ENCODE measurements around the gene ANKRD65. TPM values are rescaled to one million over a fixed set of nuclear protein-coding genes. Genes with fewer than 3 reads are reported as not detected.
"Not testable (repeated sequence)": the region's sequence is repeated elsewhere in the genome, so short reads cannot be mapped to it uniquely, and the experiment has no call there.

ANKRD65 gene
- total RNA-seq, 1 donor from 2014 or later, result 3.2 TPM

DNA sequence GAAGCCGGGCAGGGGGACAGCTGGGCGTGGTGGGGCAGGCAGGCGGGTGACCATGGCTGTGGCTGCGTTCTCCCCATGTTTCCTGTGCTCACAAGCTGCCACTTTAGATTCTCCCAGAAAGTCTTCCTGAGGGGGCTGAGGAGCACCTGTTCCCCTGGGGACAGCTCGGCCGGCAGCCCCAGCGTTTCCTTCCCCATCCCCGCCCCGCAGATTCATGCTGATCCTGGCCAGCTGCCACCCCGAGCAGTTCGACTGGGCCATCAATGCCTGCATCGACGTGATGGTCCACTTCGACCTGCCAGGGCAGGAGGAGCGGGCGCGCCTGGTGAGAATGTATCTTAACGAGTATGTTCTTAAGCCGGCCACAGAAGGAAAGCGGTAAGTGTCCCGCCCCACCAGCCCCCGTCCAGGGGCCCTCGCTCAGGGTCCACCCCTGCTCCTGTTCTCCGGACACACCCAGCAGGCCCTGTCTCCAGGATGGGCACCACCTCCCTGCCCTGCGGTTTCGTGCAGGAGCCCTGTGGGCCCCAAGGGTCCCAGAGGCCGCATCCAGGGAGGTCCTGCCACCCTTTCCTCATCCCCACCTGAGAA lies 39.6 kb upstream of the ANKRD65 start:
- TF ChIP-seq, protein P1, sequence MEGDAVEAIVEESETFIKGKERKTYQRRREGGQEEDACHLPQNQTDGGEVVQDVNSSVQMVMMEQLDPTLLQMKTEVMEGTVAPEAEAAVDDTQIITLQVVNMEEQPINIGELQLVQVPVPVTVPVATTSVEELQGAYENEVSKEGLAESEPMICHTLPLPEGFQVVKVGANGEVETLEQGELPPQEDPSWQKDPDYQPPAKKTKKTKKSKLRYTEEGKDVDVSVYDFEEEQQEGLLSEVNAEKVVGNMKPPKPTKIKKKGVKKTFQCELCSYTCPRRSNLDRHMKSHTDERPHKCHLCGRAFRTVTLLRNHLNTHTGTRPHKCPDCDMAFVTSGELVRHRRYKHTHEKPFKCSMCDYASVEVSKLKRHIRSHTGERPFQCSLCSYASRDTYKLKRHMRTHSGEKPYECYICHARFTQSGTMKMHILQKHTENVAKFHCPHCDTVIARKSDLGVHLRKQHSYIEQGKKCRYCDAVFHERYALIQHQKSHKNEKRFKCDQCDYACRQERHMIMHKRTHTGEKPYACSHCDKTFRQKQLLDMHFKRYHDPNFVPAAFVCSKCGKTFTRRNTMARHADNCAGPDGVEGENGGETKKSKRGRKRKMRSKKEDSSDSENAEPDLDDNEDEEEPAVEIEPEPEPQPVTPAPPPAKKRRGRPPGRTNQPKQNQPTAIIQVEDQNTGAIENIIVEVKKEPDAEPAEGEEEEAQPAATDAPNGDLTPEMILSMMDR (IDR thresholded peaks at IDR 0.05), result no peak
- TF ChIP-seq POLR2AphosphoS5 (IDR thresholded peaks at IDR 0.05; ENCODE audit: insufficient read depth in 1 of 2, low read depth in 1 of 2), result no peak
- Histone ChIP-seq H3K36me3 (no peaks in the 10 kb centered on the region), H3K4me3 (no peak overlapping the region), H3K27ac (no peak overlapping the region), H3K27me3 (no peaks in the 10 kb centered on the region), H3K4me1 (no peaks in the 10 kb centered on the region), H3K9me3 (no peaks in the 10 kb centered on the region)
- intact Hi-C loops (cut with DNase I), result no loop called here
- no peak for DNase-seq (ENCODE audit: extremely low spot score in 2 of 2)

DNA sequence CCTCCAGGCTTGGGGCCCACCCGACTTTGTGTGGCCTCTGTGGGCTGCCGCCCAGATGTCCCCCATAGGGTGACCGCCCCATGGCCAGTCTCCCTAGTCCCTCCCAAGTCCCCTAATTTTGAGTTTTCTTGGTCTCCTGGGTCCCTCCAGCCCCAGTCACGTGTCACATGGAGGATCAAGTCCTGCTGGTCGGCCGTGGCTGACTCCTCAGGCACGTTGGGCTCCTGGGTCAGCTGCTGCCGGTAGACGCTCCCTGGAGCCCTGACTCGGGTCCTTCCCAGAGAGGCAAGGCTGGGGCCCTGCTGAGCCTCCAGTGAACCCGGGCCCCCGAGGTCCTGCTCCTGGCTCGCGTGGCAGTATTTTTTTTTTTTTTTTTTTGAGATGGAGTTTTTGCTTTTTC lies 38.6 kb upstream of the ANKRD65 start:
- intact Hi-C loops (cut with DNase I), result not testable (repeated sequence)

DNA sequence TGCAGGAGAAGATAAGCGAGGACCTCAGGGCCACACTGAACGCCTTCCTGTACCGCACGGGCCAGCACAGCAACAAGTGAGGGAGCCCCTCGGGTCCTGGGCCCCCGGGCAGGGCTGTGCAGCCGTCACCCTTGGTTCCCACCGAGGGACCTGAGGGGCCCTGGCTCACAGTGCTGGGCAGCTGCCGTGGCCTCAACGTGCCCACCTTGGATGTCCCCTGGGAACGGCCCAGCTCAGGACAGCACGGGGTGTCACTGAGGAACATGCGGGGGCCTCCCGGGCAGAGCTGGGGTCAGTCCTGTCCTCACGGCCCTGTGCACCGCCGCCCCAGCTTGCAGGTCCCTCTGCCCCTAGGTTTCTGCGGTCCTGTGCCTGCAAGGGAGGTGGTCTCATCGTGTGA lies 38.1 kb upstream of the ANKRD65 start:
- DNase-seq (ENCODE audit: extremely low spot score in 2 of 2); H3K4me1 ChIP-seq; intact Hi-C loops (cut with DNase I): not testable (repeated sequence)

More for the DNA sequence above, 38.6 kb upstream of the ANKRD65 start:
- not testable (repeated sequence) for H3K9me3 ChIP-seq; H3K4me1 ChIP-seq; DNase-seq (ENCODE audit: extremely low spot score in 2 of 2); H3K27me3 ChIP-seq; H3K36me3 ChIP-seq; H3K27ac ChIP-seq; H3K4me3 ChIP-seq

DNA sequence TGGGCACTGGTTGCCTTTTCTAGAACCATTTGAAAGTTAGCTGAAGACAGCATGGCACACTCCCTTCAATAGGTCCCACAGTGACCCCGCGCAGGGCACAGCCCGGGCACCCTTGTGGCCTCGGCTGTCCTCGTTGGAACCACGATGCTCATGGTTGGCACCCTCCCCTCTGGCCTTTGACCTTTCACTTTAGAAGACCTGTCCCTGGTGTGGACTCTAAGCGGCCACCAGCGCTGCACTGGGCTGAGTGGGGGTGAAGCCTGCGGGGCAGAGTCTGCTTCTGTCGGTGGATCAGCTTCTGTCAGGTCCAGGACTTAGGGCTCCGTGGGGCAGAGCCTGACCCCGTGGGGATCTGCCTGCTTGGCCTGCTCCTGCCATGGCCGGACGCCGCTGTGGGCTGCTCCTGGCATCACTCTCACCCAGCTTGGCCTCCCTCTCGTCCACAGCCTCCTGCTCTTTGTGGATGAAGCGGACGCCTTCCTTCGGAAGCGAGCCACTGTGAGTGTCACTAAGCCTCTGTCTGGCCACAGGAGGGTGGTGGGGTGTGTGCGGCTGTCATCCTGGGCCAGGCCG lies 35.7 kb upstream of the ANKRD65 start:
- DNase-seq (ENCODE audit: extremely low spot score in 2 of 2); H3K36me3 ChIP-seq; intact Hi-C loops (cut with DNase I); H3K4me1 ChIP-seq; H3K4me3 ChIP-seq; H3K27me3 ChIP-seq; H3K9me3 ChIP-seq; H3K27ac ChIP-seq: not testable (repeated sequence)

More for the DNA sequence above, 38.1 kb upstream of the ANKRD65 start:
- H3K4me3 ChIP-seq, H3K36me3 ChIP-seq, H3K9me3 ChIP-seq, H3K27me3 ChIP-seq, H3K27ac ChIP-seq: not testable (repeated sequence)

DNA sequence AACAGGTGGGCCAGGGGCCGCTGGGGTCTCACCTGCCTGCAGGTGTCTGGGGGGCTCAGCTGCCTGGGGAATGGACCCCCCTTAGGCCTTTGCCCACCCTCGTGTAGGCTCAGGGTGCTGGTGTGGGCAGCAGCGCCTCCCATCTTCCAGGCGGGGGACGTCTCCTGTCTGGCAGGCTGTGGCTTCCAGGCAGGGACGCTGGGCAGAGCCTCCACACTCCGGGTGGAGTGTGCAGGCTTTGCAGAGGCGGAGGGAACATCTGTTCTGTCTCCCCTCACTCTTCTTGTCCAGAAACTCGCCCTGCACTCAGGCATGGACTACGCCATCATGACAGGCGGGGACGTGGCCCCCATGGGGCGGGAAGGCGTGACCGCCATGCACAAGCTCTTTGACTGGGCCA lies 34.9 kb upstream of the ANKRD65 start:
- intact Hi-C loops (cut with DNase I); H3K27ac ChIP-seq; H3K4me1 ChIP-seq; DNase-seq (ENCODE audit: extremely low spot score in 2 of 2); H3K4me3 ChIP-seq; H3K9me3 ChIP-seq; H3K27me3 ChIP-seq; H3K36me3 ChIP-seq: not testable (repeated sequence)

DNA sequence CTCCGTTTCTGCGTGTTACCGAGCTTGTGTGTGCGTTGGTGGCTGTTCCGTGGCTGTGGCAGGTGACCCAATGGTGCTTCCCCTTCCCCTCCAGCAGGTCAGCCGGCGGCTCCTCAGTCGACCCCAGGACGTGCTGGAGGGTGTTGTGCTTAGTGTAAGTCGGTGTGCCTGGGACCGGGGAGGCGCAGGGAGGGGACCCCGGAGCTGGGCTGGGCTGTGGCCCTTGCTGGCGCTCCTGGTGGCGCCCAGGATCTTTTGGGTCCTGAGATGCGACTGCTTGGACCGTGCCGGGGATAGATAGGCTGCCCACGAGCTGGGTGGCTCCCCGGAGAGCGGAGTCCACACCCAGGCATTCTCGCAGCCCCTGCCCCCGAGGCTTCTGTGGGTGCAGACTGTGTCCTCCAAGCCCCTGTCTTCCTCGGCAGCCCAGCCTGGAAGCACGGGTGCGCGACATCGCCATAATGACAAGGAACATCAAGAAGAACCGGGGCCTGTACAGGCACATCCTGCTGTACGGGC lies 34.3 kb upstream of the ANKRD65 start:
- no peak for DNase-seq (ENCODE audit: extremely low spot score in 2 of 2)
- Histone ChIP-seq H3K9me3 (no peaks in the 10 kb centered on the region), H3K4me1 (no peaks in the 10 kb centered on the region), H3K4me3 (no peak overlapping the region), H3K36me3 (no peaks in the 10 kb centered on the region), H3K27ac (no peak overlapping the region), H3K27me3 (no peaks in the 10 kb centered on the region)
- TF ChIP-seq, protein P1 (IDR thresholded peaks at IDR 0.05), result no peak
- TF ChIP-seq POLR2AphosphoS5 (IDR thresholded peaks at IDR 0.05; ENCODE audit: insufficient read depth in 1 of 2, low read depth in 1 of 2) (no peak), POLR2A (IDR thresholded peaks at IDR 0.05) (no peak)
- intact Hi-C loops (cut with DNase I), result no loop called here

DNA sequence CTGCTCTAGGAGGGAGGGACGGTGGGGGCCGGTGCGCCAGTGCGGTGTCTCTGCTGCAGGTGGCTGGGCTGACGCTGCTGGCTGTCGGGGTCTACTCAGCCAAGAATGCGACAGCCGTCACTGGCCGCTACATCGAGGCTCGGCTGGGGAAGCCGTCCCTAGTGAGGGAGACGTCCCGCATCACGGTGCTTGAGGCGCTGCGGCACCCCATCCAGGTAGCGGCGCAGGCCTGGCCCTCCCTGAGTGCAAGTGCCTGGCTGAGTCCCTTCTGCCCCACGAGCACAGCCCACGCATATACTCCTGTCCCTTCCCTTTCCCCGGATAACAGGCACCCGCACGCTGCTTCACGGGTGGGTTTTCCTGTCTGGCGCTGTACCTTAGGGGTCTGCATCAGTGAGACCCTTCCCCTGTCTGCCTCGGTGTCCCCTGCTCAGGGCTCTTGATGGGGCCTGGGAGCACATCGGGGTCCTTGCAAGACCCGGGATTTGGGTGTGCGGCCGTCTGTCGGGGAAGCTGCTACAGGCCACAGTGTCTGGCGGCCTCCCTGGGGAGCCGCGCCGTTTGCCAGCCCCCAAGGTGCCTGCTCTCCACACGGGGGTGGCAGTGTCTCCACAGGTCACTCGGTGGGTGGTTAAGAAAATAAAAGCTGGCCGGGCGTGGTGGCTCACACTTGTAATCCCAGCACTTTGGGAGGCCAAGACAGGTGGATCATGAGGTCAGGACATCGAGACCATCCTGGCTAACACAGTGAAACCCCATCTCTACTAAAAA lies 33.4 kb upstream of the ANKRD65 start:
- H3K4me1 ChIP-seq; H3K9me3 ChIP-seq; H3K4me3 ChIP-seq; H3K27ac ChIP-seq; DNase-seq (ENCODE audit: extremely low spot score in 2 of 2); intact Hi-C loops (cut with DNase I); H3K27me3 ChIP-seq; H3K36me3 ChIP-seq: not testable (repeated sequence)
